ENCODE measurements around the gene CDHR1.
A peak's percentile ranks its signal among the peaks of the same experiment; 100 is the strongest.

CDHR1 gene

GRCh38 chr10:84200537-84201243 is 6.4 kb downstream of the CDHR1 start:
- no peak for DNase-seq (ENCODE audit: low read depth in 2 of 2)

GRCh38 chr10:84201244-84201606 is 6.9 kb downstream of the CDHR1 start:
- DNase-seq (ENCODE audit: low read depth in 2 of 2) = no peak

- DNase-seq (ENCODE audit: low read depth in 2 of 2) = no peak
Observed at GRCh38 chr10:84201682-84202081, 7.3 kb downstream of the CDHR1 start.

GRCh38 chr10:84202349-84202748 is 8.0 kb downstream of the CDHR1 start:
- DNase-seq (ENCODE audit: low read depth in 2 of 2) = no peak

GRCh38 chr10:84204122-84204521 is 9.8 kb downstream of the CDHR1 start:
- no peak for DNase-seq (ENCODE audit: low read depth in 2 of 2)

GRCh38 chr10:84204610-84205009 is 10.3 kb downstream of the CDHR1 start:
- DNase-seq (ENCODE audit: low read depth in 2 of 2) = no peak

GRCh38 chr10:84205049-84205852 is 10.9 kb downstream of the CDHR1 start:
- DNase-seq (ENCODE audit: low read depth in 2 of 2) = peak; percentile 32

- no peak for DNase-seq (ENCODE audit: low read depth in 2 of 2)
Observed at GRCh38 chr10:84205853-84206525, 11.7 kb downstream of the CDHR1 start.

GRCh38 chr10:84208023-84208422 is 13.7 kb downstream of the CDHR1 start:
- no peak for DNase-seq (ENCODE audit: low read depth in 2 of 2)

GRCh38 chr10:84211566-84211965 is 17.2 kb downstream of the CDHR1 start:
- DNase-seq (ENCODE audit: low read depth in 2 of 2) = no peak

GRCh38 chr10:84212014-84212413 is 17.7 kb downstream of the CDHR1 start:
- no peak for DNase-seq (ENCODE audit: low read depth in 2 of 2)

- DNase-seq (ENCODE audit: low read depth in 2 of 2) = no peak
Observed at GRCh38 chr10:84213076-84213475, 18.7 kb downstream of the CDHR1 start.

- no peak for DNase-seq (ENCODE audit: low read depth in 2 of 2)
Observed at GRCh38 chr10:84214046-84214572, 19.8 kb downstream of the CDHR1 start.

- no peak for DNase-seq (ENCODE audit: low read depth in 2 of 2)
Observed at GRCh38 chr10:84214612-84215235, 20.4 kb downstream of the CDHR1 start.

GRCh38 chr10:84216834-84217233 is 22.5 kb downstream of the CDHR1 start:
- no peak for DNase-seq (ENCODE audit: low read depth in 2 of 2)

- no peak for DNase-seq (ENCODE audit: low read depth in 2 of 2)
Observed at GRCh38 chr10:84217746-84218145, 23.4 kb downstream of the CDHR1 start.

GRCh38 chr10:84221916-84222315 is 27.6 kb downstream of the CDHR1 start:
- DNase-seq (ENCODE audit: low read depth in 2 of 2) = no peak

- DNase-seq (ENCODE audit: low read depth in 2 of 2) = no peak
Observed at GRCh38 chr10:84224411-84225028, 30.2 kb downstream of the CDHR1 start.

GRCh38 chr10:84225427-84226173 is 31.3 kb downstream of the CDHR1 start, which contains the start of gene LRIT2:
LRIT2 (minus strand) TSS chr10:84225544; CDS start chr10:84225520, 24 bp downstream.
- DNase-seq (ENCODE audit: low read depth in 2 of 2) = no peak

- DNase-seq (ENCODE audit: low read depth in 2 of 2) = no peak
Observed at GRCh38 chr10:84226616-84227015, 32.3 kb downstream of the CDHR1 start.

- DNase-seq (ENCODE audit: low read depth in 2 of 2) = no peak
Observed at GRCh38 chr10:84227810-84228209, 33.5 kb downstream of the CDHR1 start.
